K562 (cell line): ENCODE data around the gene HTR1D. TPM values are rescaled to one million over a fixed set of nuclear protein-coding genes. Genes with fewer than 3 reads are reported as not detected.
A peak's percentile ranks its signal among the peaks of the same experiment; 100 is the strongest.

Experiments used
- ARHGAP35 ChIP-seq: fragments of 450-650 bp; IDR thresholded peaks from 2 replicates; pipeline ENCODE4 v1.6.1; 2018; ENCODE audit not compliant: partially characterized antibody
- ATF3 ChIP-seq, 2 experiments: fragments of 450-650 bp in 1 of 2; sonication (generic) in 1 of 2; formaldehyde crosslinking in 1 of 2; IDR thresholded peaks in 1 of 2; conservative IDR thresholded peaks in 1 of 2; 2 replicates each; pipeline versions ENCODE4 v1.6.1 to v1.8.1; 2016 to 2023; ENCODE audit warnings: mild to moderate bottlenecking in 2 of 2, moderate library complexity in 2 of 2, inconsistent platforms in 1 of 2, missing genetic modification reagents in 1 of 2
- ATF7 ChIP-seq: fragments of 450-650 bp; IDR thresholded peaks from 2 replicates; pipeline ENCODE4 v1.7.1; 2014; ENCODE audit warnings: mild to moderate bottlenecking, moderate library complexity
- HNRNPH1 ChIP-seq: fragments of 200-400 bp; formaldehyde crosslinking; optimal IDR thresholded peaks from 2 replicates; pipeline ENCODE3; 2017; ENCODE audit warnings: low read depth, mild to moderate bottlenecking, low read length, moderate library complexity
- HNRNPL ChIP-seq: fragments of 200-400 bp; formaldehyde crosslinking; IDR thresholded peaks from 2 replicates; pipeline ENCODE4 v1.6.1; 2017; ENCODE audit warnings: low read depth, mild to moderate bottlenecking, low read length
- KLF6 ChIP-seq: fragments of 250-450 bp; sonication (Bioruptor Pico); IDR thresholded peaks from 2 replicates; pipeline ENCODE4 v1.4.0; 2020; ENCODE audit warnings: mild to moderate bottlenecking, moderate library complexity, borderline replicate concordance
- MAX ChIP-seq: sonication (generic); formaldehyde crosslinking; IDR thresholded peaks from 2 replicates; pipeline ENCODE4 v1.9.0; 2022; ENCODE audit warnings: mild to moderate bottlenecking, missing genetic modification reagents
- NCOA4 ChIP-seq: fragments of 450-650 bp; IDR thresholded peaks from 2 replicates; pipeline ENCODE4 v1.6.1; 2018; ENCODE audit warnings: mild to moderate bottlenecking; ENCODE audit not compliant: partially characterized antibody
- NR3C1 ChIP-seq: sonication (generic); formaldehyde crosslinking; IDR thresholded peaks from 2 replicates; pipeline ENCODE4 v1.8.1; 2022; ENCODE audit warnings: missing genetic modification reagents
- RBFOX2 ChIP-seq: fragments of 200-400 bp; formaldehyde crosslinking; IDR thresholded peaks from 2 replicates; pipeline ENCODE4 v1.6.1; 2017; ENCODE audit warnings: low read depth, mild to moderate bottlenecking, low read length, moderate library complexity
- RBM34 ChIP-seq: fragments of 200-400 bp; formaldehyde crosslinking; IDR thresholded peaks from 2 replicates; pipeline ENCODE4 v1.6.1; 2018; ENCODE audit warnings: low read length, borderline replicate concordance; ENCODE audit not compliant: insufficient read depth
- RNF219 ChIP-seq: fragments of 250-450 bp; sonication (Bioruptor Pico); IDR thresholded peaks from 2 replicates; pipeline ENCODE4 v1.5.0; 2022; ENCODE audit warnings: mild to moderate bottlenecking
- STAT6 ChIP-seq: sonication (generic); formaldehyde crosslinking; IDR thresholded peaks from 2 replicates; pipeline ENCODE4 v1.8.1; 2023; ENCODE audit warnings: mild to moderate bottlenecking, missing genetic modification reagents
- TAF15 ChIP-seq: fragments of 200-400 bp; formaldehyde crosslinking; IDR thresholded peaks from 2 replicates; pipeline ENCODE4 v1.6.1; 2017; ENCODE audit warnings: mild to moderate bottlenecking, low read depth, low read length, moderate library complexity
- TCF7L2 ChIP-seq: fragments of 150-350 bp; IDR thresholded peaks from 2 replicates; pipeline ENCODE4 v1.6.1; 2016; ENCODE audit warnings: low read depth, mild to moderate bottlenecking, low read length, moderate library complexity
- YY1 ChIP-seq, 3 experiments: IDR thresholded peaks; 2 replicates each; pipeline ENCODE4 v1.6.1; 2011; ENCODE audit warnings: low read length in 2 of 3, mild to moderate bottlenecking in 2 of 3, moderate library complexity in 2 of 3, borderline replicate concordance in 1 of 3, control low read depth in 1 of 3, low read depth in 1 of 3; ENCODE audit not compliant: insufficient read depth in 3 of 3, insufficient replicate concordance in 2 of 3, control insufficient read depth in 1 of 3, insufficient read length in 1 of 3; ENCODE audit errors: extremely low read depth in 1 of 3
- ZBTB17 ChIP-seq: fragments of 450-650 bp; formaldehyde crosslinking; IDR thresholded peaks from 2 replicates; pipeline ENCODE4 v1.4.0; 2020; ENCODE audit warnings: mild to moderate bottlenecking
- ZBTB2 ChIP-seq: fragments of 450-650 bp; IDR thresholded peaks from 2 replicates; pipeline ENCODE4 v1.6.1; 2016; ENCODE audit warnings: antibody characterized with exemption
- ZNF445 ChIP-seq: fragments of 250-450 bp; sonication (Bioruptor Pico); IDR thresholded peaks from 2 replicates; pipeline ENCODE4 v1.4.0; 2020; ENCODE audit warnings: low read depth, mild to moderate bottlenecking, moderate library complexity
- polyA plus RNA-seq, 8 experiments: library from polyadenylated mRNA; depleted of rRNA in 4 of 8; stranded (reverse) in 5 of 8; unstranded in 3 of 8; fragments of >200 nt; fragmentation: Nextera tagmentation in 2 of 8; fragmentation: Illumina TruSeq in 1 of 8; extraction: Ambion mirVana in 2 of 8; extraction: Trizol in 1 of 8; gene quantifications; 2 replicates each; pipeline versions ENCODE4 v1.2.1 to v1.2.3, GENCODE V29; 2011 to 2014; ENCODE audit warnings: inconsistent platforms in 1 of 8, missing spikeins in 1 of 8
- total RNA-seq, 7 experiments: library from RNA; depleted of rRNA in 6 of 7; stranded (reverse); fragments of >200 nt in 6 of 7; fragmentation: Illumina TruSeq in 2 of 7; extraction: Trizol in 2 of 7; gene quantifications; 2 replicates each; pipeline versions ENCODE4 v1.2.1 to v1.2.3, GENCODE V29; 2011 to 2021; ENCODE audit warnings: low replicate concordance in 1 of 7

The HTR1D gene
- total and polyA plus RNA-seq, 9 of the 15 experiments (the other 6 are each of a cell fraction or from before 2014, with no cell fraction given) = 0.03 to 0.09 (median 0.04) TPM; not detected in 4

- TF ChIP-seq TAF15 (no peak), ZBTB2 (no peak), ZBTB17 (CRISPR knock-in tag) (no peak), RBM34 (no peak), KLF6 (CRISPR knock-in tag) (0 out of 2 replicates have a peak, but pooled peaks have one; percentile 47), ATF7 (peak; percentile 35; the same call in 1 of the 2 replicates), NCOA4 (no peak), STAT6 (CRISPR knock-in tag) (no peak), ATF3 (IDR thresholded peaks at IDR 0.05) (no peak), ATF3 (CRISPR knock-in tag; conservative IDR thresholded peaks at IDR 0.05) (no peak), HNRNPL (no peak), NR3C1 (CRISPR knock-in tag) (no peak), RBFOX2 (peak; percentile 71), MAX (CRISPR knock-in tag) (peak; percentile 25; the same call in 1 of the 2 replicates), TCF7L2 (no peak), ZNF445 (no peak), YY1 (IDR thresholded peaks at IDR 0.05; ENCODE audit: borderline replicate concordance in 1 of 3, control insufficient read depth in 1 of 3, extremely low read depth in 1 of 3, insufficient read depth in 3 of 3, insufficient read length in 1 of 3, insufficient replicate concordance in 2 of 3, low read depth in 1 of 3, low read length in 2 of 3) (peak in 2 of 3 experiments; percentile 64 to 80), RNF219 (CRISPR knock-in tag) (no peak), HNRNPH1 (no peak), ARHGAP35 (no peak)
Measured at GRCh38 chr1:23167353-23168078, 49.8 kb downstream of the HTR1D start (continued).
